ENCODE results near the gene STARD9.

STARD9 gene

GRCh38 chr15:42696626-42697025 lies 121.2 kb downstream of the STARD9 start:
- no peak for TF ChIP-seq CEBPB (IDR thresholded peaks at IDR 0.05)
- TF ChIP-seq RAD21 (IDR thresholded peaks at IDR 0.05; ENCODE audit: low read depth) = no peak
- no peak for TF ChIP-seq ZBTB7A (IDR thresholded peaks at IDR 0.05; ENCODE audit: low read depth)
- no peak for TF ChIP-seq EGR1 (IDR thresholded peaks at IDR 0.05)
- TF ChIP-seq NFIC (IDR thresholded peaks at IDR 0.05) = no peak
- TF ChIP-seq TAF1 (IDR thresholded peaks at IDR 0.05; ENCODE audit: low read depth) = no peak
- no peak for TF ChIP-seq MAX (IDR thresholded peaks at IDR 0.05)
- TF ChIP-seq REST (IDR thresholded peaks at IDR 0.05; ENCODE audit: low read depth) = no peak
- no peak for TF ChIP-seq CREB1 (IDR thresholded peaks at IDR 0.05; ENCODE audit: low read depth)
- TF ChIP-seq FOXM1 (IDR thresholded peaks at IDR 0.05; ENCODE audit: borderline replicate concordance, low read depth) = no peak
- no peak for TF ChIP-seq TCF12 (IDR thresholded peaks at IDR 0.05; ENCODE audit: low read depth)
- no peak for TF ChIP-seq YY1 (IDR thresholded peaks at IDR 0.05; ENCODE audit: low read depth)
- no peak for TF ChIP-seq USF1 (IDR thresholded peaks at IDR 0.05)
- no peak for TF ChIP-seq TEAD4 (IDR thresholded peaks at IDR 0.05)
- TF ChIP-seq EP300 (IDR thresholded peaks at IDR 0.05; ENCODE audit: borderline replicate concordance) = no peak

GRCh38 chr15:42704492-42704926 lies 129.1 kb downstream of the STARD9 start:
- peak; percentile 95 for TF ChIP-seq RAD21 (IDR thresholded peaks at IDR 0.05; ENCODE audit: low read depth)
- TF ChIP-seq USF1 (IDR thresholded peaks at IDR 0.05) = no peak

- no peak for TF ChIP-seq MAX (IDR thresholded peaks at IDR 0.05)
Measured at GRCh38 chr15:42705336-42705735, 129.9 kb downstream of the STARD9 start.

- TF ChIP-seq CEBPB (IDR thresholded peaks at IDR 0.05) = no peak
- no peak for TF ChIP-seq CREB1 (IDR thresholded peaks at IDR 0.05; ENCODE audit: low read depth)
- TF ChIP-seq EGR1 (IDR thresholded peaks at IDR 0.05) = no peak
- no peak for TF ChIP-seq REST (IDR thresholded peaks at IDR 0.05; ENCODE audit: low read depth)
- no peak for TF ChIP-seq FOXM1 (IDR thresholded peaks at IDR 0.05; ENCODE audit: borderline replicate concordance, low read depth)
- TF ChIP-seq MAX (IDR thresholded peaks at IDR 0.05) = no peak
- no peak for TF ChIP-seq ZBTB7A (IDR thresholded peaks at IDR 0.05; ENCODE audit: low read depth)
- no peak for TF ChIP-seq TAF1 (IDR thresholded peaks at IDR 0.05; ENCODE audit: low read depth)
- TF ChIP-seq NFIC (IDR thresholded peaks at IDR 0.05) = no peak
- no peak for TF ChIP-seq RAD21 (IDR thresholded peaks at IDR 0.05; ENCODE audit: low read depth)
- TF ChIP-seq TCF12 (IDR thresholded peaks at IDR 0.05; ENCODE audit: low read depth) = no peak
- TF ChIP-seq EP300 (IDR thresholded peaks at IDR 0.05; ENCODE audit: borderline replicate concordance) = no peak
- TF ChIP-seq USF1 (IDR thresholded peaks at IDR 0.05) = no peak
- no peak for TF ChIP-seq YY1 (IDR thresholded peaks at IDR 0.05; ENCODE audit: low read depth)
- TF ChIP-seq TEAD4 (IDR thresholded peaks at IDR 0.05) = no peak
Measured at GRCh38 chr15:42707068-42707467, 131.7 kb downstream of the STARD9 start.

- TF ChIP-seq REST (IDR thresholded peaks at IDR 0.05; ENCODE audit: low read depth) (no peak), RAD21 (IDR thresholded peaks at IDR 0.05; ENCODE audit: low read depth) (no peak), TCF12 (IDR thresholded peaks at IDR 0.05; ENCODE audit: low read depth) (no peak), MAX (IDR thresholded peaks at IDR 0.05) (no peak), YY1 (IDR thresholded peaks at IDR 0.05; ENCODE audit: low read depth) (no peak), TEAD4 (IDR thresholded peaks at IDR 0.05) (no peak), CEBPB (IDR thresholded peaks at IDR 0.05) (no peak), TAF1 (IDR thresholded peaks at IDR 0.05; ENCODE audit: low read depth) (no peak), EP300 (IDR thresholded peaks at IDR 0.05; ENCODE audit: borderline replicate concordance) (no peak), FOXM1 (IDR thresholded peaks at IDR 0.05; ENCODE audit: borderline replicate concordance, low read depth) (no peak), CREB1 (IDR thresholded peaks at IDR 0.05; ENCODE audit: low read depth) (no peak), USF1 (IDR thresholded peaks at IDR 0.05) (no peak), EGR1 (IDR thresholded peaks at IDR 0.05) (no peak)
Measured at GRCh38 chr15:42707873-42708544, 132.6 kb downstream of the STARD9 start.
